HL-60 (cell line): ENCODE data around the gene TLE2.

Experiments
- GABPA ChIP-seq: IDR thresholded peaks from 2 replicates; pipeline ENCODE4 v1.6.1; 2012; ENCODE audit warnings: low read depth
- TF ChIP-seq, protein P1 (sequence below): IDR thresholded peaks from one replicate; pipeline ENCODE4 v1.5.1; 2011; ENCODE audit warnings: low read length, control low read depth, inconsistent platforms; ENCODE audit not compliant: insufficient read depth

DNA sequence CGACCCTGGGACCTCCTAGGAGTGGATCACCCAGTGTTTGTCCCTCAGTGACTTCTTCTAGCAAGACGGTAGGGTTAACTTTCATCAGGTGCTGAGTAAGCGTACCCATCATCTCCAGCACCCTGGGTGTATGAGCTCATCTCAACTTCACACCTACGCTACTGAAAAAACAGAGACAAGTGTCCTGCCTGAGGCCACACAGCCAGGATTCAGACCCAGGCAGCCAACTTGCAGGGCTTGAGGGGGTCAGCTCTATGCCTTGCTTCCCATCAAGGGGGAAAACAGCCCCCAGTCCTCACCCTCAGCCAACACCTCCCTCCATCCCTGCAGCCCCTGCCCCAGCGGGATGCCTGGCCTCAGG, 4.6 kb downstream of the TLE2 start:
- TF ChIP-seq, protein P1, sequence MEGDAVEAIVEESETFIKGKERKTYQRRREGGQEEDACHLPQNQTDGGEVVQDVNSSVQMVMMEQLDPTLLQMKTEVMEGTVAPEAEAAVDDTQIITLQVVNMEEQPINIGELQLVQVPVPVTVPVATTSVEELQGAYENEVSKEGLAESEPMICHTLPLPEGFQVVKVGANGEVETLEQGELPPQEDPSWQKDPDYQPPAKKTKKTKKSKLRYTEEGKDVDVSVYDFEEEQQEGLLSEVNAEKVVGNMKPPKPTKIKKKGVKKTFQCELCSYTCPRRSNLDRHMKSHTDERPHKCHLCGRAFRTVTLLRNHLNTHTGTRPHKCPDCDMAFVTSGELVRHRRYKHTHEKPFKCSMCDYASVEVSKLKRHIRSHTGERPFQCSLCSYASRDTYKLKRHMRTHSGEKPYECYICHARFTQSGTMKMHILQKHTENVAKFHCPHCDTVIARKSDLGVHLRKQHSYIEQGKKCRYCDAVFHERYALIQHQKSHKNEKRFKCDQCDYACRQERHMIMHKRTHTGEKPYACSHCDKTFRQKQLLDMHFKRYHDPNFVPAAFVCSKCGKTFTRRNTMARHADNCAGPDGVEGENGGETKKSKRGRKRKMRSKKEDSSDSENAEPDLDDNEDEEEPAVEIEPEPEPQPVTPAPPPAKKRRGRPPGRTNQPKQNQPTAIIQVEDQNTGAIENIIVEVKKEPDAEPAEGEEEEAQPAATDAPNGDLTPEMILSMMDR, result no peak
- no peak for TF ChIP-seq GABPA
